H1 (cell line): ENCODE data around the gene GRID1. TPM values are rescaled to one million over a fixed set of nuclear protein-coding genes. Genes with fewer than 3 reads are reported as not detected.

Source experiments
- MAX ChIP-seq: IDR thresholded peaks from 2 replicates; pipeline ENCODE4 v1.6.1; 2012; ENCODE audit warnings: inconsistent platforms
- TCF12 ChIP-seq: IDR thresholded peaks from 2 replicates; pipeline ENCODE4 v1.6.1; 2011; ENCODE audit warnings: low read depth, mild to moderate bottlenecking, low read length
- polyA plus RNA-seq, 7 experiments: library from polyadenylated mRNA; depleted of rRNA in 3 of 7; stranded (reverse) in 5 of 7; unstranded in 2 of 7; fragments of >200 nt in 5 of 7; fragments of 200-250 nt in 2 of 7; gene quantifications; 1 replicate in 5 of 7; 2 replicates in 1 of 7; 4 replicates in 1 of 7; pipeline versions ENCODE4 v1.2.1 to v1.2.3, GENCODE V29; 2011 to 2013; ENCODE audit warnings: missing spikeins in 2 of 7, mixed read lengths in 2 of 7
- total RNA-seq: library from RNA; stranded (reverse); fragmentation: NEBNext Ultra II Directional; extraction: Animal tissue kit (Norgen Biotek cat#: 25700); gene quantifications from 2 replicates; pipeline ENCODE4 v1.2.1, GENCODE V29; 2021
- TF ChIP-seq, protein P1 (sequence below): IDR thresholded peaks from 2 replicates; pipeline ENCODE4 v1.6.1; 2011; ENCODE audit warnings: low read length, improper control_type of control experiment

Gene GRID1
- total and polyA plus RNA-seq, 2 of the 8 experiments (the other 6 are each of a cell fraction or from before 2014, with no cell fraction given) = 0.22 to 0.30 TPM

GRCh38 chr10:86315549-86315942, 51.0 kb downstream of the GRID1 start (continued):
- TF ChIP-seq, protein P1, sequence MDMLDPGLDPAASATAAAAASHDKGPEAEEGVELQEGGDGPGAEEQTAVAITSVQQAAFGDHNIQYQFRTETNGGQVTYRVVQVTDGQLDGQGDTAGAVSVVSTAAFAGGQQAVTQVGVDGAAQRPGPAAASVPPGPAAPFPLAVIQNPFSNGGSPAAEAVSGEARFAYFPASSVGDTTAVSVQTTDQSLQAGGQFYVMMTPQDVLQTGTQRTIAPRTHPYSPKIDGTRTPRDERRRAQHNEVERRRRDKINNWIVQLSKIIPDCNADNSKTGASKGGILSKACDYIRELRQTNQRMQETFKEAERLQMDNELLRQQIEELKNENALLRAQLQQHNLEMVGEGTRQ = no peak
- TF ChIP-seq MAX (no peak), TCF12 (no peak)
- TF ChIP-seq, all 59 proteins: peak for 0
